Uterus (tissue), 4 donors: ENCODE measurements around the gene MS4A7. TPM values are rescaled to one million over a fixed set of nuclear protein-coding genes. Genes with fewer than 3 reads are reported as not detected.
"Not testable (repeated sequence)": the region's sequence is repeated elsewhere in the genome, so short reads cannot be mapped to it uniquely, and the experiment has no call there.

Experiments used
- DNase-seq, 2 donors: peaks; one replicate each; pipeline ENCODE4 v3.0.0-alpha.2; 2019 to 2020
- H3K27ac ChIP-seq, 2 donors: fragments of 200-600 bp; sonication (generic); 1 replicate in 1 of 2; 2 replicates in 1 of 2; pipeline ENCODE4 v1.5.1; 2016 to 2018
- H3K27me3 ChIP-seq, 2 donors: fragments of 200-600 bp; sonication (generic); one replicate each; pipeline ENCODE4 v1.5.1; 2018 to 2019; ENCODE audit warnings: control low read depth in 1 of 2
- H3K36me3 ChIP-seq, 2 donors: fragments of 200-600 bp; sonication (generic); one replicate each; pipeline ENCODE4 v1.5.1; 2019; ENCODE audit warnings: control low read depth in 1 of 2
- H3K4me1 ChIP-seq, 2 donors: fragments of 200-600 bp; sonication (generic); one replicate each; pipeline ENCODE4 v1.5.1; 2018 to 2019; ENCODE audit warnings: control low read depth in 1 of 2
- H3K4me3 ChIP-seq, 2 donors: fragments of 200-600 bp; sonication (generic); 1 replicate in 1 of 2; 2 replicates in 1 of 2; pipeline ENCODE4 v1.5.1; 2018 to 2019; ENCODE audit warnings: mild to moderate bottlenecking in 1 of 2
- H3K9me3 ChIP-seq, 2 donors: fragments of 200-600 bp; sonication (generic); one replicate each; pipeline ENCODE4 v1.5.1; 2019; ENCODE audit warnings: control low read depth in 1 of 2
- CTCF ChIP-seq, 4 experiments: fragments of 200-600 bp in 2 of 4; fragments of 450-650 bp in 2 of 4; sonication (generic) in 2 of 4; IDR thresholded peaks; one replicate each; pipeline ENCODE4 v1.5.1; 2016 to 2019; ENCODE audit warnings: antibody characterized with exemption in 4 of 4, mild to moderate bottlenecking in 2 of 4, moderate library complexity in 1 of 4
- POLR2A ChIP-seq, 2 donors: fragments of 450-650 bp; IDR thresholded peaks; one replicate each; pipeline ENCODE4 v1.6.1; 2016; ENCODE audit warnings: antibody characterized with exemption in 2 of 2, mild to moderate bottlenecking in 1 of 2, moderate library complexity in 1 of 2
- intact Hi-C: fragments of 100-400 bp; cut with DNase I; formaldehyde crosslinking; loops from one replicate; pipeline ENCODE4 v1.15.1; 2023; ENCODE audit warnings: low total_unique reads
- total RNA-seq, 4 donors: library from RNA; depleted of rRNA in 3 of 4; stranded (reverse); fragments of >200 nt in 3 of 4; gene quantifications; one replicate each; pipeline versions ENCODE4 v1.1.0 to v1.2.4, GENCODE V29; 2014 to 2023
- donor health status: DM: yes; HTN: yes; CAD: no.

The MS4A7 gene
- total RNA-seq, 4 donors from 2014 or later = 11.0 to 45.9 (median 29.0) TPM

GRCh38 chr11:60363542-60364470 is 14.5 kb upstream of the MS4A7 start:
- Histone ChIP-seq H3K36me3 (no peaks in the 10 kb centered on the region), H3K27me3 (no peaks in the 10 kb centered on the region), H3K27ac (no peak overlapping the region), H3K4me3 (no peak overlapping the region), H3K4me1 (no peaks in the 10 kb centered on the region), H3K9me3 (no peaks in the 10 kb centered on the region)
- intact Hi-C loops = no loop called here
- peak; percentile 13 to 17 for DNase-seq
- TF ChIP-seq POLR2A (IDR thresholded peaks at IDR 0.05) (no peak), CTCF (IDR thresholded peaks at IDR 0.05) (peak; percentile 37 to 61 (median 52))

- H3K27ac ChIP-seq, H3K4me3 ChIP-seq, DNase-seq, H3K9me3 ChIP-seq, H3K27me3 ChIP-seq, H3K36me3 ChIP-seq, H3K4me1 ChIP-seq, intact Hi-C loops: not testable (repeated sequence)
Observed at GRCh38 chr11:60366262-60366904, 11.9 kb upstream of the MS4A7 start.

GRCh38 chr11:60367009-60367408 is 11.3 kb upstream of the MS4A7 start:
- TF ChIP-seq CTCF (IDR thresholded peaks at IDR 0.05) (no peak), POLR2A (IDR thresholded peaks at IDR 0.05) (no peak)
- H3K27ac ChIP-seq = no peak overlapping the region
- no peaks in the 10 kb centered on the region for H3K9me3 ChIP-seq
- H3K4me1 ChIP-seq = no peaks in the 10 kb centered on the region
- intact Hi-C loops = no loop called here
- no peaks in the 10 kb centered on the region for H3K36me3 ChIP-seq
- no peak for DNase-seq
- H3K27me3 ChIP-seq = no peaks in the 10 kb centered on the region
- H3K4me3 ChIP-seq = no peak overlapping the region

- Histone ChIP-seq H3K4me3 (no peak overlapping the region), H3K27ac (no peak overlapping the region), H3K36me3 (no peaks in the 10 kb centered on the region), H3K27me3 (no peaks in the 10 kb centered on the region), H3K4me1 (no peaks in the 10 kb centered on the region), H3K9me3 (no peaks in the 10 kb centered on the region)
- no peak for TF ChIP-seq CTCF (IDR thresholded peaks at IDR 0.05)
- no peak for TF ChIP-seq POLR2A (IDR thresholded peaks at IDR 0.05)
- intact Hi-C loops = no loop called here
- DNase-seq = no peak
Observed at GRCh38 chr11:60367896-60368295, 10.4 kb upstream of the MS4A7 start.

- H3K9me3 ChIP-seq = no peaks in the 10 kb centered on the region
- H3K27ac ChIP-seq = no peak overlapping the region
- no peak for DNase-seq
Observed at GRCh38 chr11:60370252-60370810, 8.0 kb upstream of the MS4A7 start.

More at GRCh38 chr11:60370252-60370810, 8.0 kb upstream of the MS4A7 start:
- Histone ChIP-seq H3K36me3 (no peaks in the 10 kb centered on the region), H3K27me3 (no peaks in the 10 kb centered on the region), H3K4me3 (no peak overlapping the region), H3K4me1 (no peaks in the 10 kb centered on the region)
- intact Hi-C loops = no loop called here
- TF ChIP-seq CTCF (IDR thresholded peaks at IDR 0.05) (no peak), POLR2A (IDR thresholded peaks at IDR 0.05) (no peak)
